H7 (cell line): ENCODE results near the gene DLX6. TPM values are rescaled to one million over a fixed set of nuclear protein-coding genes. Genes with fewer than 3 reads are reported as not detected.

ENCODE experiments used
- DNase-seq: peaks from one replicate; pipeline ENCODE4 v3.0.0; 2012
- H3K27me3 ChIP-seq: 2 replicates; pipeline ENCODE4 v1.6.0; 2011; ENCODE audit warnings: mild to moderate bottlenecking, low read length; ENCODE audit not compliant: control insufficient read depth, insufficient read depth
- H3K36me3 ChIP-seq: replicated peaks from 2 replicates; pipeline ENCODE4 v1.5.1; 2011; ENCODE audit warnings: low read length; ENCODE audit not compliant: control insufficient read depth, insufficient read depth
- H3K4me3 ChIP-seq: 2 replicates; pipeline ENCODE4 v1.5.1; 2011; ENCODE audit warnings: low read depth, mild to moderate bottlenecking, control low read depth, low read length, moderate library complexity; ENCODE audit not compliant: insufficient read depth
- total RNA-seq: library from RNA; depleted of rRNA; stranded (reverse); fragments of >200 nt; shearing (Covaris generic); gene quantifications from 2 replicates; pipeline ENCODE4 v1.2.3, GENCODE V29; 2014; rRNA removed

DLX6 gene
- total RNA-seq, 1 experiment from 2014 or later = not detected

DNA sequence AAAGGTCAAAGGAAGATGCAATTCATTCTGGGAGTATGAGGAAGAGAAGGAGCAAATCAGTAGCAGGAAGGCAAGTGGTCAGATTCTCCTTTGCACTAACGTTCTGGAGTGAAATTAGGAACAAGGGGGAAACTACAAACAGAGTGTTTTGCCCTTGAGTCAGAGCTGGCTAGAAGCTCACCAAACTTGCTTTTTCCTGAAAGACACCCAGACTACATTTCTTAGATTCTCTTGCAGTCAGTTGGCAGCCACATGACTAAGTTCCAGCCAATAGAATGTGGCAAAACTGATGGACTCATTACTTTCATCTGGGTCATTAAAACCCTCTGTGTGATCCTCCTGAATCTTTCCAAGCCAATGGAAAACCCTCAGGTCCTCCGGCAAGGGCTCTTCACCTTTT, 37.9 kb downstream of the DLX6 start:
- DNase-seq = no peak
- no peaks in the 10 kb centered on the region for H3K36me3 ChIP-seq
- H3K27me3 ChIP-seq = no peaks in the 10 kb centered on the region
- H3K4me3 ChIP-seq = no peak overlapping the region

Other genes with a start within 250 kb of the DLX6 start
- gene DLX5, start 19.3 kb downstream of the DLX6 start, total RNA-seq = not detected in 2 replicates
- 31.3 and 41.3 TPM in 2 replicates for gene SDHAF3, start 112.1 kb downstream of the DLX6 start, total RNA-seq